ENCODE measurements around the gene CBR1.

Gene CBR1

GRCh38 chr21:36075953-36076352, 6.1 kb downstream of the CBR1 start:
- TF ChIP-seq CTCF (IDR thresholded peaks at IDR 0.05; ENCODE audit: low read depth, low read length, poor library complexity, severe bottlenecking) (no peak), EZH2phosphoT487 (IDR thresholded peaks at IDR 0.05; ENCODE audit: borderline replicate concordance, low read length) (no peak)
- no peaks in the 10 kb centered on the region for H3K9me2 ChIP-seq (replicated peaks; ENCODE audit: control insufficient read depth, low read length)

GRCh38 chr21:36076878-36077655, 7.2 kb downstream of the CBR1 start:
- Histone ChIP-seq H3K9me3 (ENCODE audit: control insufficient read depth, insufficient read depth, low read length) (no peaks in the 10 kb centered on the region), H3K4me3 (ENCODE audit: low read length) (no peak overlapping the region), H3F3A (ENCODE audit: control insufficient read depth, insufficient read depth) (no peaks in the 10 kb centered on the region), H3K27ac (ENCODE audit: low read depth, low read length) (no peak overlapping the region), H3K9me2 (replicated peaks; ENCODE audit: control insufficient read depth, low read length) (no peaks in the 10 kb centered on the region), H3K4me2 (ENCODE audit: low read length) (no peak overlapping the region), H3K4me1 (ENCODE audit: control insufficient read depth, low read length) (no peaks in the 10 kb centered on the region), H3K27me3 (ENCODE audit: control insufficient read depth, low read length) (peaks cover 17% of the 10 kb centered on the region), H4K20me1 (ENCODE audit: control insufficient read depth, insufficient read depth, low read depth, low read length) (no peaks in the 10 kb centered on the region), H3K36me3 (ENCODE audit: control insufficient read depth, low read length) (no peaks in the 10 kb centered on the region), H3K79me2 (ENCODE audit: control insufficient read depth, low read length) (no peaks in the 10 kb centered on the region)
- TF ChIP-seq CTCF (IDR thresholded peaks at IDR 0.05; ENCODE audit: low read depth, low read length, poor library complexity, severe bottlenecking) (no peak), EZH2phosphoT487 (IDR thresholded peaks at IDR 0.05; ENCODE audit: borderline replicate concordance, low read length) (no peak)

More at GRCh38 chr21:36075953-36076352, 6.1 kb downstream of the CBR1 start:
- no peak overlapping the region for H3K4me2 ChIP-seq (ENCODE audit: low read length)
- peaks cover 17% of the 10 kb centered on the region for H3K27me3 ChIP-seq (ENCODE audit: control insufficient read depth, low read length)
- H3K9me3 ChIP-seq (ENCODE audit: control insufficient read depth, insufficient read depth, low read length): no peaks in the 10 kb centered on the region
- no peak overlapping the region for H3K4me3 ChIP-seq (ENCODE audit: low read length)
- no peaks in the 10 kb centered on the region for H3K36me3 ChIP-seq (ENCODE audit: control insufficient read depth, low read length)
- H3K27ac ChIP-seq (ENCODE audit: low read depth, low read length): no peak overlapping the region
- no peaks in the 10 kb centered on the region for H3K4me1 ChIP-seq (ENCODE audit: control insufficient read depth, low read length)
- H3K79me2 ChIP-seq (ENCODE audit: control insufficient read depth, low read length): no peaks in the 10 kb centered on the region
- no peaks in the 10 kb centered on the region for H3F3A ChIP-seq (ENCODE audit: control insufficient read depth, insufficient read depth)
- no peaks in the 10 kb centered on the region for H4K20me1 ChIP-seq (ENCODE audit: control insufficient read depth, insufficient read depth, low read depth, low read length)

DNA sequence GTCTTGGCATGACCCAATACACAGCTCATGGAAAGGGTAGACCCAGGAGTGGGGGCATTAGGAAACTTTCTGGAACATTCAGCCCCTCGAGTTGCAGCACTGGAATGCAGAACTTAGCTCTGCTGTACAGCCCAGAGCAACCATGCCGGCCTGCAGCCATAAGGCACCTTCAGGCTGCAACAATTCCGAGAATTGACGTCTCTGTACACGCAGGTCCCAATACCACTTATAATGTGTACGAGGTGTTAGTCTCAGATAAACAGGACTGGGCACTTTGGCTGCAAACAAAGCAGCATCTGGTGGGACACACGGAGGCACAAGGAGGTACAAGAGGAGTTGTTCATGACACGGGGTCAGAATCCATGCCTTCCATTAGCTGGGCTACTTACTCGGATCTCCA, 7.9 kb downstream of the CBR1 start:
- H3K79me2 ChIP-seq (ENCODE audit: control insufficient read depth, low read length): no peaks in the 10 kb centered on the region
- H3K27ac ChIP-seq (ENCODE audit: low read depth, low read length): no peak overlapping the region
- no peak overlapping the region for H3K4me2 ChIP-seq (ENCODE audit: low read length)
- H3K9me3 ChIP-seq (ENCODE audit: control insufficient read depth, insufficient read depth, low read length): no peaks in the 10 kb centered on the region
- H3K36me3 ChIP-seq (ENCODE audit: control insufficient read depth, low read length): no peaks in the 10 kb centered on the region
- no peaks in the 10 kb centered on the region for H3F3A ChIP-seq (ENCODE audit: control insufficient read depth, insufficient read depth)
- no peaks in the 10 kb centered on the region for H3K4me1 ChIP-seq (ENCODE audit: control insufficient read depth, low read length)
- no peak overlapping the region for H3K4me3 ChIP-seq (ENCODE audit: low read length)
- H4K20me1 ChIP-seq (ENCODE audit: control insufficient read depth, insufficient read depth, low read depth, low read length): no peaks in the 10 kb centered on the region
- H3K27me3 ChIP-seq (ENCODE audit: control insufficient read depth, low read length): peaks cover 17% of the 10 kb centered on the region
- H3K9me2 ChIP-seq (replicated peaks; ENCODE audit: control insufficient read depth, low read length): no peaks in the 10 kb centered on the region
- no peak for TF ChIP-seq EZH2phosphoT487 (IDR thresholded peaks at IDR 0.05; ENCODE audit: borderline replicate concordance, low read length)
- no peak for TF ChIP-seq CTCF (IDR thresholded peaks at IDR 0.05; ENCODE audit: low read depth, low read length, poor library complexity, severe bottlenecking)
